OCI-LY1 (cell line): ENCODE data around the gene ARL16.

Experiments
- EZH2 ChIP-seq: fragments of 200-600 bp; sonication (generic), shearing (Covaris generic); IDR thresholded peaks from 2 replicates; pipeline ENCODE4 v1.8.0; 2017; ENCODE audit warnings: borderline replicate concordance, mixed run types, mild to moderate bottlenecking, antibody characterized with exemption, low read length, moderate library complexity, mixed read lengths
- TF ChIP-seq, protein P1 (sequence below): fragments of 200-600 bp; sonication (generic), shearing (Covaris generic); IDR thresholded peaks from 2 replicates; pipeline ENCODE4 v1.5.1; 2017; ENCODE audit warnings: mild to moderate bottlenecking, antibody characterized with exemption, low read length, moderate library complexity, mixed read lengths

DNA sequence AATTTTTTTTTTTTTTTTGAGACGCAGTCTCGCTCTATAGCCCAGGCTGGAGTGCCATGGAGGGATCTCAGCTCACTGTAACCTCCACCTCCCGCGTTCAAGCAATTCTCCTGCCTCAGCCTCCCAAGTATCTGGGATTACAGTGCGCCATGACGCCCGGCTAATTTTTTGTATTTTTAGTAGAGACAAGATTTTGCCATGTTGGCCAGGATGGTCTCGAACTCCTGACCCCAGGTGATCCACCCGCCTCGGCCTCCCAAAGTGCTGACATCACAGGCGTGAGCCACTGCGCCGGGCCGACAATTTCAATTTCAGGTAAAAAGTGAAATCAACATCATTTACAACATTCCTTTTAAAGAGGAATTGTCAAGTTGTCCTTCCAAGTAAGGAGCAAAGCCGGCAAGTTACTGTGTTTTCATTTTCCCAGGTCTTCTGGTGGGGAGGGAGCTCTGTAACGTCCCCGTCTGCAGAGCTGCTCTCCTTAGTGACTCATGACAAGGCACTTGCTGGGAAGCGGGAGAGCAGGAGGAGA lies 47.6 kb downstream of the ARL16 start:
- TF ChIP-seq, protein P1, sequence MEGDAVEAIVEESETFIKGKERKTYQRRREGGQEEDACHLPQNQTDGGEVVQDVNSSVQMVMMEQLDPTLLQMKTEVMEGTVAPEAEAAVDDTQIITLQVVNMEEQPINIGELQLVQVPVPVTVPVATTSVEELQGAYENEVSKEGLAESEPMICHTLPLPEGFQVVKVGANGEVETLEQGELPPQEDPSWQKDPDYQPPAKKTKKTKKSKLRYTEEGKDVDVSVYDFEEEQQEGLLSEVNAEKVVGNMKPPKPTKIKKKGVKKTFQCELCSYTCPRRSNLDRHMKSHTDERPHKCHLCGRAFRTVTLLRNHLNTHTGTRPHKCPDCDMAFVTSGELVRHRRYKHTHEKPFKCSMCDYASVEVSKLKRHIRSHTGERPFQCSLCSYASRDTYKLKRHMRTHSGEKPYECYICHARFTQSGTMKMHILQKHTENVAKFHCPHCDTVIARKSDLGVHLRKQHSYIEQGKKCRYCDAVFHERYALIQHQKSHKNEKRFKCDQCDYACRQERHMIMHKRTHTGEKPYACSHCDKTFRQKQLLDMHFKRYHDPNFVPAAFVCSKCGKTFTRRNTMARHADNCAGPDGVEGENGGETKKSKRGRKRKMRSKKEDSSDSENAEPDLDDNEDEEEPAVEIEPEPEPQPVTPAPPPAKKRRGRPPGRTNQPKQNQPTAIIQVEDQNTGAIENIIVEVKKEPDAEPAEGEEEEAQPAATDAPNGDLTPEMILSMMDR: no peak
- TF ChIP-seq EZH2: no peak
